GF-D8 (cell line): ENCODE results near the gene TRIM24.
"Not testable (repeated sequence)": the region's sequence is repeated elsewhere in the genome, so short reads cannot be mapped to it uniquely, and the experiment has no call there.

Experiments used
- DNase-seq: peaks from one replicate; lab custom pipeline; 2025; lab: John Stamatoyannopoulos, UW

Gene TRIM24

GRCh38 chr7:138460649-138461607, 869 bp downstream of the TRIM24 start:
- DNase-seq: no peak

- not testable (repeated sequence) for DNase-seq
Measured at GRCh38 chr7:138463291-138463618, 3.2 kb downstream of the TRIM24 start.

GRCh38 chr7:138465046-138465445, 5.0 kb downstream of the TRIM24 start:
- no peak for DNase-seq

GRCh38 chr7:138466069-138466756, 6.2 kb downstream of the TRIM24 start:
- DNase-seq: not testable (repeated sequence)

- no peak for DNase-seq
Measured at GRCh38 chr7:138468244-138469123, 8.4 kb downstream of the TRIM24 start.

- no peak for DNase-seq
Measured at GRCh38 chr7:138470391-138471157, 10.5 kb downstream of the TRIM24 start.

- no peak for DNase-seq
Measured at GRCh38 chr7:138472292-138473079, 12.4 kb downstream of the TRIM24 start.

GRCh38 chr7:138475377-138475776, 15.3 kb downstream of the TRIM24 start:
- DNase-seq: no peak

GRCh38 chr7:138477081-138477578, 17.1 kb downstream of the TRIM24 start:
- no peak for DNase-seq

- no peak for DNase-seq
Measured at GRCh38 chr7:138477581-138477980, 17.5 kb downstream of the TRIM24 start.

GRCh38 chr7:138478499-138478908, 18.4 kb downstream of the TRIM24 start:
- DNase-seq: no peak

- no peak for DNase-seq
Measured at GRCh38 chr7:138480527-138480926, 20.5 kb downstream of the TRIM24 start.

GRCh38 chr7:138481447-138482380, 21.7 kb downstream of the TRIM24 start:
- no peak for DNase-seq

GRCh38 chr7:138483531-138483930, 23.5 kb downstream of the TRIM24 start:
- DNase-seq: no peak

GRCh38 chr7:138485508-138485907, 25.4 kb downstream of the TRIM24 start:
- not testable (repeated sequence) for DNase-seq

GRCh38 chr7:138489139-138489538, 29.1 kb downstream of the TRIM24 start:
- DNase-seq: not testable (repeated sequence)

- DNase-seq: no peak
Measured at GRCh38 chr7:138491612-138492386, 31.7 kb downstream of the TRIM24 start.

GRCh38 chr7:138492423-138492822, 32.4 kb downstream of the TRIM24 start:
- no peak for DNase-seq
